Measurements from ENCODE around the gene CD180.

- TF ChIP-seq GATA2 (IDR thresholded peaks at IDR 0.05; ENCODE audit: insufficient read depth, insufficient read length, low read depth, low read length) (no peak), POLR2A (IDR thresholded peaks at IDR 0.05; ENCODE audit: low read depth, low read length) (no peak), CTCF (IDR thresholded peaks at IDR 0.05; ENCODE audit: extremely low read depth in 1 of 2, insufficient read depth in 1 of 2, low read depth in 1 of 2, low read length in 2 of 2) (no peak), POLR2AphosphoS5 (IDR thresholded peaks at IDR 0.05; ENCODE audit: insufficient read depth, low read depth, low read length) (no peak), MYC (IDR thresholded peaks at IDR 0.05; ENCODE audit: low read depth, low read length) (no peak)
Observed at GRCh38 chr5:67178085-67178484, 18.5 kb downstream of the CD180 start.
